ENCODE measurements around the gene TMOD1. TPM values are rescaled to one million over a fixed set of nuclear protein-coding genes. Genes with fewer than 3 reads are reported as not detected.

TMOD1 gene
- total and polyA plus RNA-seq, 2 of the 13 experiments (the other 11 are each of a cell fraction or from before 2014, with no cell fraction given) = 0.04 to 0.07 TPM

DNA sequence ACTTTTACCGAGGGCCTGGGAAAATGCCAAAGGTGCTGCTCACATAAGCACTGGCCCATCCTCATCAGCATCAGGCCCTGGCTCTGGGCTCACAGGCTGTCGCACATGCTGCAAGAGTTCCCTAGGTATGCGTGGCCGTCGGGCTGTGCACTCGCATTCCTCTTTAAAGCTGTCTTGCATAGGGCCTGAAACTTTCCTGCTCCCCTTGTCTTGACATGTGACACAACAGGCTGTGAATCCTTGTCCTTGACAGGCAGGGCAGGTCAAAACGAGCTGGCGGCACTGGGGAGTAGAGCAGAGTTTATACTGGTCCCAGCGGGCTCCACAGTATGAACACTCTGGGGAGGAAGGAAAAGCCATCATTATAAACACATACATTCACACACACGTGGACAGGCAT, 101.0 kb downstream of the TMOD1 start:
- H3K9me3 ChIP-seq (ENCODE audit: low read length) = no peaks in the 10 kb centered on the region
- H3K4me2 ChIP-seq (ENCODE audit: low read depth, low read length) = no peak overlapping the region
- no peak overlapping the region for H3K27ac ChIP-seq (ENCODE audit: extremely low read length, insufficient read depth, low read length)
- H4K20me1 ChIP-seq (ENCODE audit: insufficient read depth, low read length) = no peaks in the 10 kb centered on the region
- no peaks in the 10 kb centered on the region for H3K27me3 ChIP-seq (ENCODE audit: control insufficient read depth in 1 of 2, insufficient read depth in 2 of 2, low read length in 2 of 2)
- ChIA-PET CTCF (ENCODE audit: low intra/inter-chr PET ratio, low total read pairs) (no interaction called here), POLR2A (interaction anchor here (0.8 kb wide), 1 partner anchor 31 kb away, joined by 4 read pairs; the partner anchor contains the start of genes NCBP1 and TSTD2)
- H3K36me3 ChIP-seq (replicated peaks in 1 of 2; ENCODE audit: control insufficient read depth in 1 of 2, insufficient read depth in 2 of 2, low read length in 2 of 2) = peaks cover 23 to 58% of the 10 kb centered on the region in 2 experiments
- intact Hi-C loops (cut with micrococcal nuclease; ENCODE audit: unreplicated experiment) (no loop called here), in situ Hi-C loops (cut with HindIII; ENCODE audit: extremely low pct_ligation_motif_present, low pct_unique_long_range_greater_than_20kb) (loop anchor here (25.0 kb wide), 1 partner anchor 740 kb away; the partner anchor contains the start of gene ZNF782)
- DNase-seq (ENCODE audit: low spot score) (no peak), FAIRE-seq (no peak), ATAC-seq (no peak)
- TF ChIP-seq, protein P1, sequence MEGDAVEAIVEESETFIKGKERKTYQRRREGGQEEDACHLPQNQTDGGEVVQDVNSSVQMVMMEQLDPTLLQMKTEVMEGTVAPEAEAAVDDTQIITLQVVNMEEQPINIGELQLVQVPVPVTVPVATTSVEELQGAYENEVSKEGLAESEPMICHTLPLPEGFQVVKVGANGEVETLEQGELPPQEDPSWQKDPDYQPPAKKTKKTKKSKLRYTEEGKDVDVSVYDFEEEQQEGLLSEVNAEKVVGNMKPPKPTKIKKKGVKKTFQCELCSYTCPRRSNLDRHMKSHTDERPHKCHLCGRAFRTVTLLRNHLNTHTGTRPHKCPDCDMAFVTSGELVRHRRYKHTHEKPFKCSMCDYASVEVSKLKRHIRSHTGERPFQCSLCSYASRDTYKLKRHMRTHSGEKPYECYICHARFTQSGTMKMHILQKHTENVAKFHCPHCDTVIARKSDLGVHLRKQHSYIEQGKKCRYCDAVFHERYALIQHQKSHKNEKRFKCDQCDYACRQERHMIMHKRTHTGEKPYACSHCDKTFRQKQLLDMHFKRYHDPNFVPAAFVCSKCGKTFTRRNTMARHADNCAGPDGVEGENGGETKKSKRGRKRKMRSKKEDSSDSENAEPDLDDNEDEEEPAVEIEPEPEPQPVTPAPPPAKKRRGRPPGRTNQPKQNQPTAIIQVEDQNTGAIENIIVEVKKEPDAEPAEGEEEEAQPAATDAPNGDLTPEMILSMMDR (CRISPR knock-in tag; IDR thresholded peaks at IDR 0.05) = no peak
- TF ChIP-seq ZFP37 (CRISPR knock-in tag; IDR thresholded peaks at IDR 0.05; ENCODE audit: borderline replicate concordance) (no peak), ZBTB7B (CRISPR knock-in tag; IDR thresholded peaks at IDR 0.05) (no peak), MLX (CRISPR knock-in tag; IDR thresholded peaks at IDR 0.05) (no peak), BHLHE40 (IDR thresholded peaks at IDR 0.05; ENCODE audit: low read length) (no peak), BCL6 (CRISPR knock-in tag; IDR thresholded peaks at IDR 0.05) (no peak), ZNF678 (CRISPR knock-in tag; IDR thresholded peaks at IDR 0.05) (no peak), AHR (CRISPR knock-in tag; IDR thresholded peaks at IDR 0.05) (no peak), CREB3 (CRISPR knock-in tag; IDR thresholded peaks at IDR 0.05) (no peak), SETDB1 (CRISPR knock-in tag; IDR thresholded peaks at IDR 0.05; ENCODE audit: borderline replicate concordance) (no peak), ZEB1 (IDR thresholded peaks at IDR 0.05; ENCODE audit: insufficient replicate concordance, low read depth) (no peak)
- BruUV-seq (replicated peaks) = no TSS peak
- peaks cover 6% of the 10 kb centered on the region for H3K4me1 ChIP-seq (ENCODE audit: insufficient read depth, low read length)
- H3K79me2 ChIP-seq (ENCODE audit: insufficient read depth, low read length) = no peaks in the 10 kb centered on the region
- H3K4me3 ChIP-seq (replicated peaks in 1 of 3; ENCODE audit: insufficient read depth in 1 of 3, low read depth in 2 of 3, low read length in 3 of 3) = no peak overlapping the region
- 90% methylated on average over 10 of the region's 10 CpGs for WGBS (ENCODE audit: low lambda C conversion rate)
- H2AFZ ChIP-seq (ENCODE audit: low read length) = no peak overlapping the region
- H3K9ac ChIP-seq (ENCODE audit: insufficient read depth, low read depth, low read length) = no peak overlapping the region
